HG03354 (cell line): ENCODE measurements around the gene HSPB1.
A peak's percentile ranks its signal among the peaks of the same experiment; 100 is the strongest.
"Not testable (repeated sequence)": the region's sequence is repeated elsewhere in the genome, so short reads cannot be mapped to it uniquely, and the experiment has no call there.

Experiments used
- ATAC-seq: cut with Tn5 transposase; IDR thresholded peaks from one replicate; pipeline ENCODE4 v1.9.1; 2021; ENCODE audit warnings: mild to moderate bottlenecking; ENCODE audit not compliant: unreplicated experiment, poor library complexity, severe bottlenecking

HSPB1 gene

DNA sequence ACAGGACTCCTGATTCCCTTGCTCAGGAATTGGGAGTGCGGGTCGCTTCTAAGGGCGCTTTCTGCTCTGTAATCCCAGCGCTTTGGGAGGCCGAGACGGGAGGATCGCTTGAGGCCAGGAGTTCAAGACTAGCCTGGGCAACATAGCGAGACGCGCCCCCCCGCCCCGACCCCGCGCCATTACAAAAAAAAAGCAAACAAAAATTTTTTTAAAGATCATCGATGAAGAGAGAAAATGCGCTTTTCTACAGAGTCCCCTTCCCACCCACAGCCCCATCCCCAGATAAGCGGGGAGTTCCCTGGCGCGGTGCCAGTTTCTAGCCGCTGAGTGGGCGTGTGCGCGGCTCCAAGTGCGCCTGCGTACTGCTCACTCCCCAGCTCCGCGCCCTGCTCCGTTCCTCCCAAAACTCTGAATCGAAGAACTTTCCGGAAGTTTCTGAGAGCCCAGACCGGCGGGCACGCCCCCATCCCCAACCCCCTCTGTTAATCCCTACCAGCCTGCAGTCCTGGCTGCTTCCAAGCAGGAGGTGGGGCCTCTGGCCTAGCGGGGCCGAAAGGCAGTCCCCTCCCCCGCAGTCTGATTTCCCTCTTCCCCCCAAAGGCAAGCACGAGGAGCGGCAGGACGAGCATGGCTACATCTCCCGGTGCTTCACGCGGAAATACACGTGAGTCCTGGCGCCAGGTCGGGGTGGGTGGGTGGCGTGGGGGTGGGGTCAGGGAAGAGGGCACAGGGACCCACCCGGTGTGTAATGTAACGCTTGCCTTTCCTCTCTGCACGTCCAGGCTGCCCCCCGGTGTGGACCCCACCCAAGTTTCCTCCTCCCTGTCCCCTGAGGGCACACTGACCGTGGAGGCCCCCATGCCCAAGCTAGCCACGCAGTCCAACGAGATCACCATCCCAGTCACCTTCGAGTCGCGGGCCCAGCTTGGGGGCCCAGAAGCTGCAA lies 1.0 kb downstream of the HSPB1 start:
- no peak for ATAC-seq

DNA sequence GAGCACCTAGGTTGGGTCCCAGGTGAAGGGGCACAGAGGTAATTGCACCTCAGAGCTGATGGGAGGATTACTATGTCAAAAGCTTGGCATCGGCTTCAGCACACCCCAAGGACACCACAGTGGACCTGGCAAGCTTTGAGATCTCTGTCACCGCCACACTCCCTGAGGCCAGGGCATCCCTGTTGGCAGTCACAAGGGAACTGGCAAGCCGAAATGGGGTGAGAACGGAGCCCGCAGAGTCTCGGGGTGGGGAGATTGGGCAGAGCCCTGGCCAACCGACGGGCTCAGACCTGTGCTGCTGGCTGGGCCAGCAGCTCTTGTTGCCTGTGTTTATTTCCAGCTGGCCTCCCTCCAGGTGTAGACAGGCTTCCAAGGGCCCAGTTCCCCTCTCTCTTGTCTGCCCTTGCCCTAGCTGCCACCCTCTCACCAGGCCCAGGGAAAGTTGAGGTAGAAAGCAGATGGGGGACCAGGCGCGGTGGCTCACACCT lies 2.5 kb downstream of the HSPB1 start:
- ATAC-seq = no peak

- not testable (repeated sequence) for ATAC-seq
These were observed 6.4 kb downstream of the HSPB1 start for GRCh38 chr7:76308874-76309273.

- not testable (repeated sequence) for ATAC-seq
These were observed 7.0 kb downstream of the HSPB1 start for GRCh38 chr7:76309341-76310101.

- no peak for ATAC-seq
These were observed 7.9 kb downstream of the HSPB1 start for GRCh38 chr7:76310102-76310957.

DNA sequence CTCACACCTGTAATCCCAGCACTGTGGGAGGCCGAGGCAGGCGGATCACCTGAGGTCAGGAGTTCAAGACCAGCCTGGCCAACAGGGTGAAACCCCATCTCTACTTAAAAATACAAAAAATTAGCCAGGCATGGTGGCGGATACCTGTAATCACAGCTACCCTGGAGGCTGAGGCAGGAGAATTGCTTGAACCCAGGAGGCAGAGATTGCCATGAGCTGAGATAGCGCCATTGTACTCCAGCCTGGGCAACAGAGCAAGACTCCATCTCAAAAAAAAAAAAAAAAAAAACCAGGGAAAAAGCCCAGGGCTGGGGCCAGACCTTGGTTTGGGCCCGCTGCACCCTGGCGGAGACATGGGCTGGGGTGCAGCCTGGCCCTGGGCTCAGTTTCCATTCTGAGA lies 9.4 kb downstream of the HSPB1 start:
- ATAC-seq = not testable (repeated sequence)

GRCh38 chr7:76314042-76314721 lies 11.7 kb downstream of the HSPB1 start:
- peak; percentile 40 for ATAC-seq

GRCh38 chr7:76314740-76315139 lies 12.3 kb downstream of the HSPB1 start:
- ATAC-seq = not testable (repeated sequence)

- ATAC-seq = no peak
These were observed 12.9 kb downstream of the HSPB1 start for GRCh38 chr7:76315364-76315763.

DNA sequence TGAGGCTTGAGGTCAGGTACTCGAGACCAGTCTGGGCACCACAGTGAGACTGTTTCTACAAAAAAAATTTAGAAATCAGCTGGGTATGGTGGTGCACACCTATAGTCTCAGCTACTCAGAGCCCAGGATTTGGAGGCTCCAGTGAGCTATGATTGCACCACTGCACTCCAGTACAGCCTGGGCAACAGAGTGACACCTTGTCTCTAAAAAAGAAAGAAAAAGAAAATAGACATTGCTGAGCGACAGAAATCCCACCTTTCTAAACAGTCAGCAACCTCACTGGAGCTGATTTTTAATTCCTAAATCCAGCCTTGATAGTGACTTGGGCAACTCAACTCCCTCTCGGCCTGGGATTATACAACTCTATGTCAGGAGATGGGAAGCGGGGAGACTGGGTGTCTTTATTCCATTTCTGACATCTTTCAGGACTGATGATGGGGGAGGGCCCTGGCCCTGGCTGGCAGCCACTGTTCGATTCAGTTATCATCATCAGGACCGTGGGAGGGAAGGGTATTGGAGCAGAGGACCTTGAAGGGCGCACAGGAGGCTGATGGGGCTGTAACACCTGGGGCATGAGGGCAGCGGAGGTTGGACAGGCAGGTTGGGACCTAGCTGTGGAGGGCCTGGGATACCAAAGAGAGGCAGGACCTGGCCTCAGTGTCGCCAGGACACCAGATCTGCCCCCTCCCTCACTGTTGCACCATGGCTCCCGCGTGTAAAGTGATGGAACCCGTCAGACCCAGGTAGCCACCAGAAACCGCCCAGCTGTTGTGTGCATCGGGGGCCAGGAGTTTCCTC lies 14.7 kb downstream of the HSPB1 start:
- ATAC-seq = no peak

DNA sequence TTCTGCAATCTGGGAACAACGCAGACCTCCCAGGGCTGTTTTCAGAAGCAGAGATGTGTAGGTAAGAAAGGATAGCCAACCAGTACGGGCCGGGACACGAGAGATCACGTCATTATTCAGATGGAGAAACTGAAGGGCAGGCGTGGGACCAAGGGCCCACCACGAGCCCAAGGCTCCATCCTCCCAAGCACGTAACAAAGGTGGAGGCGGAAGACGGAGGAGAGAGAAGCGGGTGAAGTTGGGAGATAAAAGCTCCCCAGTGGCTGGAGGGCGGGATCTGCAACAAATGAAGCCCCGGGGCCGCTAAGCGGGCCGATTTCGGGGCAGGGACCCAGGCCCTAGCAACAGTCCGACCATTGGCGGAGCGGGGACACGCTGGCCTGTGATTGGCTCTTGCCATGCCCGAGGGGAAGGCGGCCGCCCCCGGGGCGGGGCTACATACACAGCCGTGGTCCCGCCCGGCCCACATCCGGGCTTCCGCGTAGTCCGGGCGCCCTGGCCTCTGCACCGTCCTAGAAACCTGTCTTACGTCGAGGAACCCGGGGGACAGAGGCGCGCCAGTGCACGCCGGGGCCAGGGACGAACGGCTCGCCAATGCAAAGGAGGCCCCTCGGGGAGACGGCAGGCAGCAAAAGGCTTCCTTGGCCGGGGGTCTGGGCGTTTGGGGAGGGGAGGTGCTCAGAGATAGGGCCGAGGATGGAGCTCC lies 15.5 kb downstream of the HSPB1 start:
- peak; percentile 93 for ATAC-seq

DNA sequence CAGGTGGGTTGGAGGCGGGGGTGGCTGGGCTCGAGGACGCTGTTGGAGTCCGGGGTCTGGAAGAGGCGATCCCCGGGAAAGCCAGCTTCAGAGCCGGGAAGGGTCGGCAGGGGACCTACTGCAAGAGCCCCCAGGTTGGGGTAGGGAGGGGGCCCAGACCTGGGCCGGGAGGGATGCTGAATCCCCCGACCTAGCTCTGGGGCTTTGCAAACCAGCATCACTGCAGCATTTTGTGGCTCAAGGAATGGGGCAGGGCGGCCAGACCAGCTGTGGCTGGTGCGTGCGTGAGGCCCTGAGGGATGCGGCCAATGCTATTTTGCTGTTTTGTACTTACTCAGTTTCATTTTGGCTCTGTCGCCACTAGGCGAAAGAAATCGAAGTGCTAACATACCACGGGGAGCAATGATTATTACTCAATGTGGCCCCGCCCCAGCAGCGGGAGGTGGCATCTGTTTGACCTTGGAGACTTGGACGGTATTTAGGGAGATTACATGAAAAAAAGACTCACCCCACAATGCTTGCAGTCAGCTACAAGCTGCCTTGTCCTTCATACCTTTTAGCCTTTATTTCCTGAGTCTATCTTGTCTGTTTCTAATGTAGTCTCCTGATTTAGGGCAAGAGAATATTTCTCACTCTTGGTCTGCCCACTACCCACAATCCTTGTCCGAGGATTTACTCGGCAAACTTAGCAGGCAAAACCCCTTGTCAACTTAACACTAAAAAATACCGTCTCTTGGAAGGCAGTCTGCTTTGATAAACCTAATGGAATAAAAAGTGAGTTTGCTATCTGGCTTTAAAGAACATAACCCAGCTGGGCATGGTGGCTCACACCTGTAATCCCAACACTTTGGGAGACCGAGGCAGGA lies 16.2 kb downstream of the HSPB1 start:
- ATAC-seq = peak; percentile 58

GRCh38 chr7:76325092-76325491 lies 22.6 kb downstream of the HSPB1 start:
- ATAC-seq = no peak

DNA sequence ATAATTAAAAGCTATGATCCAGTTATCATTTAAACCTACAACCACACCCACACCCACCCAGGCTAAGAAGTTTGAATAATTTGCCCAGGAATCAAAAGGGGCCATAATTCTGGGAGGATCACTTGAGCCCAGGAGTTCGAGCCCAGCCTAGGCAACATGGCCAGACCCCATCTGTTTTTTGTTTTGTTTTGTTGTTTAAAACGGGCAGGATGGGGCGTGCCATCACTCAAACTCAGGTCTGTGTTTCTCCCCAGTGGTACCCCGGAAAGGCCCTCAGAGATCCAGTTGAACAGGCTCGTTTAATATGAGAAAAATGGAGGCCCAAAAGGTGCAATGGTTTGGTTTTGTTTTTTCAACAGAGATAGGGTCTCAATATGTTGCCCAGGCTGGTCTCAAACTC lies 23.3 kb downstream of the HSPB1 start:
- ATAC-seq = no peak

- no peak for ATAC-seq
These were observed 24.3 kb downstream of the HSPB1 start for GRCh38 chr7:76326646-76327233.

DNA sequence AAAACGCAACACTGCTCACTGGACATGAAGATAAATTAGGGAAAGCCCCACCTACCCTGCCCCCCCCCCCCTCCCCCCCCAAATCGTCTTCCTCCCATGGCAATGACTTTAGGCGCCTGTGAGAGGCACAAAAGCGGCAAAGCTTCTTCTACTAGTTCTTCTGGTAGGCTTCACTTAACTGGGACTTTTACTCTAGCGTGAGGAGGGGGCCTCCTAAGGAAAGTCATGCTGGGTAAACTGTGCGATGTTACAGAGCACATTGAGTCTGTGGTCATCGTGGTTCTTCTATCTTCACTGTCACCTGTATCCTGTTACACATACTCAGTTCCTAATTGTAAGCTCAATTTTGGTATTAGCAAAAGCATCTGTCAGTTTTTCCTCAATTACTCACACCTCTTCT lies 25.1 kb downstream of the HSPB1 start:
- no peak for ATAC-seq

GRCh38 chr7:76328389-76328788 lies 25.9 kb downstream of the HSPB1 start:
- ATAC-seq = no peak
